ENCODE data around the gene PIK3IP1. TPM values are rescaled to one million over a fixed set of nuclear protein-coding genes. Genes with fewer than 3 reads are reported as not detected.
A peak's percentile ranks its signal among the peaks of the same experiment; 100 is the strongest.

The PIK3IP1 gene
- polyA plus RNA-seq, 4 donors = 3.1 to 16.4 (median 10.3) TPM

DNA sequence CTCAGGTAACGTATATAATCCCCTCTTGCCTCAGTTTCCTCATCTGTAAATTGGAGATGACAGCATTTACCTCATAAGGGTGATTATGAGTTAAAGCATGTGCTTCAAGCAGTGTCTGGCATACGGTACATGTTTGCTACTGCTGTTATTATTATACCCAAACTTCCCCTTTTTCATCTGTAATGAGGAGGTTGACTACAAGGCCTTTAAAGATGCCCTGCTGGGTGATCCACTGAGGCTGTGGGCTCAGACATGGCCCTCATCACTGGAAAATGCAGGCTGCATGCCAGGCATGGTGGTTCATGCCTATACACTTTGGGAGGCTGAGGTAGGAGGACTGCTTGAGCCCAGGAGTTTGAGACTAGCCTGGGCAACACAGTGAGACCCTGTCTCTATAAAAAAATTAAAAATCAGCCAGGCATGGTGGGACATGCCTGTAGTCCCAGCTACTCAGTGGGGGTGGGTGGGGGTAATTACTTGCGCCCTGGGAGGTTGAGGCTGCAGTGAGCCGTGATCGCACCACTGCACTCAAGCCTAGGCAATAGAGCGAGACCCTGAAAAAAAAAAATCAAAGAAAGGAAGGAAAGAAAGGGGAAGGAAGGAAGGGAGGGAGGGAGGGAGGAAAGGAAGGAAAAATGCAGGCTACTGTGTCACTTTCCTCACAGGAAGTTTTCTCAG, 4.3 kb downstream of the PIK3IP1 start:
- peaks cover 0 to 17% (median 6%) of the 10 kb centered on the region in 3 donors for H3K4me1 ChIP-seq (ENCODE audit: control insufficient read depth in 3 of 3, insufficient read depth in 2 of 3, low read depth in 1 of 3, low read length in 2 of 3)
- peak overlapping the region in 2 of 3 donors; percentile 27 to 100 for H3K27ac ChIP-seq (ENCODE audit: low read depth in 1 of 3, low read length in 2 of 3)

DNA sequence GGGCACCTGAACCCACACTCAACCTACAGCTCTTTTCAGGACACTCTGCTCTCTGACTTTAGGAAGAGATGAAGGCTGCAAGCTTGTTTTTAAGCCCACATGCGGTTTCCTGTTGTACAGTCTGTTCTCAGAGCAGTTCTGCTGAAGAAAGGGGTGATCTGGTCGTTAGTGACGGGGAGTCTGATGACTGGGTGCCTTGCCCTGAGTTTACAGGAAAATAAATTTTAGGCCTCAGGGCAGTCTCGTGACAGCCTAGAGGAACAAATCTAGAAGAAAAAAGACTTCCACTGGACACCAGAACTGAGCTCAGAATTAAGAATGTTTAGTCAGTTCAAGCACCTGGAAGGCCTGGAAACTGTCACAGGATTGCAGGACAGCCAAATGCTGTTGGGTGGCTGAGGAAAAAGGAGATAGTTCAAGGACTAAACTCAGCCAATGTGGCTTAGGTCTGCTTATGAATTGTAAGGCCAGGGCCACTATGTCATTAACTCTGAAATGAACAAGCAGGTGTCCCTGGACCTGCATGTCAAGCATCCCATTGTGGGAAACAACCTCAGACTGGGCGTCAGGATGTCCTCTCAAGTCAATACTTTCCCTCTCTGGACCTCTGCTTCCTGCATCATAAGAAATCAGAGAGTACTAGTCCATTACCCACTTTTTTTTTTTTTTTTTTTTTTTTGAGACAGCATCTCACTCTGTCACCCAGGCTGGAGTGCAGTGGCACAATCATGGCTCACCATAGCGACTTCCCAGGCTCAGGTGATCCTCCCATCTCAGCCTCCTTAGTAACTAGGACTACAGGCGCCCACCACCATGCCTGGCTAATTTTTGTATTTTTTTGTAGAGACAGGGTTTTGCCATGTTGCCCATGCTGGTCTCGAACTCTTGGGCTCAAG, 5.7 kb downstream of the PIK3IP1 start:
- H3K9me3 ChIP-seq (ENCODE audit: control insufficient read depth in 2 of 2, insufficient read depth in 1 of 2, low read depth in 1 of 2, low read length in 1 of 2) = no peaks in the 10 kb centered on the region
- peak overlapping the region in 2 of 3 donors; percentile 74 to 96 for H3K27ac ChIP-seq (ENCODE audit: low read depth in 1 of 3, low read length in 2 of 3)
- DNase-seq = peak in 1 of 2 donors; percentile 79
- no peaks in the 10 kb centered on the region for H3K27me3 ChIP-seq (ENCODE audit: control insufficient read depth in 3 of 3, insufficient read depth in 3 of 3, low read length in 3 of 3)
- peaks cover 0 to 17% (median 6%) of the 10 kb centered on the region in 3 donors for H3K4me1 ChIP-seq (ENCODE audit: control insufficient read depth in 3 of 3, insufficient read depth in 2 of 3, low read depth in 1 of 3, low read length in 2 of 3)
- no peak for FAIRE-seq
- H3K4me3 ChIP-seq (ENCODE audit: low read depth in 1 of 3, low read length in 3 of 3) = no peak overlapping the region
- WGBS, 3 donors = 64 to 77% (median 65%) methylated on average over 8 of the region's 8 CpGs
- H3K36me3 ChIP-seq (ENCODE audit: control insufficient read depth in 3 of 3, insufficient read depth in 2 of 3, low read depth in 1 of 3, low read length in 3 of 3) = peaks cover 0 to 62% (median 11%) of the 10 kb centered on the region in 3 donors

More for the DNA sequence above, 4.3 kb downstream of the PIK3IP1 start:
- 78 to 90% (median 85%) methylated on average over 6 of the region's 6 CpGs for whole genome bisulfite sequencing, 3 donors
- no peaks in the 10 kb centered on the region for H3K9me3 ChIP-seq (ENCODE audit: control insufficient read depth in 2 of 2, insufficient read depth in 1 of 2, low read depth in 1 of 2, low read length in 1 of 2)
- FAIRE-seq = no peak
- no peak for DNase-seq
- H3K36me3 ChIP-seq (ENCODE audit: control insufficient read depth in 3 of 3, insufficient read depth in 2 of 3, low read depth in 1 of 3, low read length in 3 of 3) = peaks cover 0 to 49% (median 4%) of the 10 kb centered on the region in 3 donors
- H3K27me3 ChIP-seq (ENCODE audit: control insufficient read depth in 3 of 3, insufficient read depth in 3 of 3, low read length in 3 of 3) = no peaks in the 10 kb centered on the region
- H3K4me3 ChIP-seq (ENCODE audit: low read depth in 1 of 3, low read length in 3 of 3) = no peak overlapping the region

DNA sequence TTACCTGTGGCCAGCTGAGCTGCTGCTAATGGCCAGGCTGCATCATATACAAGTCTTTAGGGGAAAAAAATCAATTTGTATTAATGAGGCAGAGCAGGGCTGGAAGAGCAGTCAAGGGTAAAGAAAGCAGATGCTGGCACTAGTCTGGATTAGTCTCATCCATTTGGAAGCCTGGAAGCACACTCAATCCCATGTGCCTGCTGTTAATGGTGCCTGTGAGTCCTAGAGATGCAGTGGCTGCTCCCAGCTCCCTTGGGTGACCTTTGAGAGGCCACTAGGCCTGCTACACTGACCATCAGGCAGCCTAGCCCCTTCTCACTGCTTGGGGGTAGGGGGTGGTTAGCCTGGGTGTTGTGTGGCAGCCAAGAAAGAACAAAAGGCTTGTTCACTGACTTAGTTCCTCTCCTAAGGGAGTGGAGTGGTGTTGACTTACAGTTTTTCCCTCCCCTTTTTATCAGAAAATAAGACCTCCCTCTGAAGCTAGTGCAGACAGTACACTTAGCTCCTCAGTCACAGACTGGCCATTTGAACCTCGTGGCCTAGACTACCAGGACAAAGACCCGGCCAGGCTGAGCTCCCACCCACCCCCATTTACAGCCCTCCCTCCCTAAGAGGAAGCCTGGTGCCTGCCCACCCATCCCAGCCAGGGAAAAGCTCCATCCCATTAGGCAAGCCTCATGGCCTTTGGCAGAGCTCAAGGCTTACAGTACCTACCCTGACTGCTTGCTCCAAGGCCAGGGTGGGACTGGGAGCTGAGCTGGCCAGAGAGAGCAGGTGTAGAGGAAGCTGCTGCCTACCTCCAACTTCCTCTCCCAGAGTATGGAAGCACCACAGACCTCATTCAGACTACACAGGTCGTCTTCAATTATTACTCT, 7.8 kb downstream of the PIK3IP1 start:
- Histone ChIP-seq H3K4me1 (ENCODE audit: control insufficient read depth in 3 of 3, insufficient read depth in 2 of 3, low read depth in 1 of 3, low read length in 2 of 3) (peaks cover 0 to 7% (median 5%) of the 10 kb centered on the region in 3 donors), H3K9me3 (ENCODE audit: control insufficient read depth in 2 of 2, insufficient read depth in 1 of 2, low read depth in 1 of 2, low read length in 1 of 2) (no peaks in the 10 kb centered on the region), H3K27me3 (ENCODE audit: control insufficient read depth in 3 of 3, insufficient read depth in 3 of 3, low read length in 3 of 3) (no peaks in the 10 kb centered on the region), H3K4me3 (ENCODE audit: low read depth in 1 of 3, low read length in 3 of 3) (no peak overlapping the region), H3K27ac (ENCODE audit: low read depth in 1 of 3, low read length in 2 of 3) (peak overlapping the region; percentile 51 to 88 (median 56)), H3K36me3 (ENCODE audit: control insufficient read depth in 3 of 3, insufficient read depth in 2 of 3, low read depth in 1 of 3, low read length in 3 of 3) (peaks cover 3 to 75% (median 11%) of the 10 kb centered on the region in 3 donors)
- FAIRE-seq (no peak), DNase-seq (no peak)
- WGBS, 3 donors = 5 to 23% (median 14%) methylated on average over 3 of the region's 3 CpGs

DNA sequence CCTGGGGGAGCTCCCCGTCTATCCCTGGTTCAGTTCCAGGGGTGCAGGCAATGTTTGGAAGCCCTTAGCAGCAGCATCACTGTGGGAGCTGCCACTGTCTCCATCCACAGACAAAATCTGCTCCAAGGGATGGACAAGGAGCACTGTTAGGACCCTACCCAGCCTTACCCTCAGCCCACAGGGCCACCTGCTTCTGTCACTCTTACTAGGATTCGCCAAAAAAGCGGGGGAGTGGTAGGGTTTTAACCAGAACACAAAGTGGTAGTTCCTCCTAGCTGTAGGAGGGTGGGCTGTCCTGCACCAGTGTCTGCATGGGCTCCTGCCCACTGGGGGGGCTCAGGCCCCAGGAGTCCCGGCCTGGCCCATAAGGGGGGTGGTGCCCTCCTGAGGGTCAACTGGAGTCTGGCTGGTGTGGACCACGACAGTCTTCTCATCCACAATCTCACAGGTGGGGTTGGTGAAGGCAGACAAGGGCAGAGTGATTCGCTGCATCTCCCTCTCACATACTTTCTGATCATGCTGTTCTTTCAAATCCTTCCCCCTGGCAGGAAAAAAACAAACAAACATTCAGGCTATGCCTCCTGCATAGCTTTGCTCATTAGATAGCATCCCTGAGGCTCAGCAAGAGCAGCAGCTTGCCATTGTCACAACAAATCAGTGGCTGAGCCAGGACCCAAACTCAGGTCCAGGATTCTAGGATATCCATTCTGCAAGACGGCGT, 9.4 kb downstream of the PIK3IP1 start:
- no peak for DNase-seq
- peaks cover 3 to 75% (median 11%) of the 10 kb centered on the region in 3 donors for H3K36me3 ChIP-seq (ENCODE audit: control insufficient read depth in 3 of 3, insufficient read depth in 2 of 3, low read depth in 1 of 3, low read length in 3 of 3)
- H3K9me3 ChIP-seq (ENCODE audit: control insufficient read depth in 2 of 2, insufficient read depth in 1 of 2, low read depth in 1 of 2, low read length in 1 of 2) = no peaks in the 10 kb centered on the region
- peak overlapping the region in 1 of 3 donors; percentile 40 for H3K27ac ChIP-seq (ENCODE audit: low read depth in 1 of 3, low read length in 2 of 3)
- H3K4me3 ChIP-seq (ENCODE audit: low read depth in 1 of 3, low read length in 3 of 3) = no peak overlapping the region
- WGBS, 3 donors = 76 to 80% (median 78%) methylated on average over 7 to 8 of the region's 8 CpGs
- no peaks in the 10 kb centered on the region for H3K27me3 ChIP-seq (ENCODE audit: control insufficient read depth in 3 of 3, insufficient read depth in 3 of 3, low read length in 3 of 3)
- no peak for FAIRE-seq
- H3K4me1 ChIP-seq (ENCODE audit: control insufficient read depth in 3 of 3, insufficient read depth in 2 of 3, low read depth in 1 of 3, low read length in 2 of 3) = peaks cover 0 to 3% (median 2%) of the 10 kb centered on the region in 3 donors

DNA sequence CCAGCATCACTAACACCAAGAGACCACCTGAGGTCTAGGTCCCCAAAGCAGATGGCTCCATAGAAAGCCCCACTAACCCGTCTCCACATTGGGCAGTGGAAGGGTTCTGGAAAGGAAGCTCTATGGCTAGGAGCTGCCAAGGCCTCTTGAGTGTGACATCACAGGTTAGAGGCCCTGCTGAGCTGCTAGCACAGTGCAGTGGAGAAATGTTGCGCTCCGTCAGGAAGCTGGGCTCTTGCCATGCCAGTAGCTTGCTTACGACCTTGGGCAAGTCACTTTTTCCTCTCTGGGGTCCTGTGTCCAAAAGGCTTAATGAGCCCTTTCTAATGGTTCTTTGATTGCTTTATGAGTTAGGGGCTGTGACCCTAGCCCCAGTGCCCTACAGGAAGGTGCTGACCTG, 10.6 kb downstream of the PIK3IP1 start:
- Histone ChIP-seq H3K36me3 (ENCODE audit: control insufficient read depth in 3 of 3, insufficient read depth in 2 of 3, low read depth in 1 of 3, low read length in 3 of 3) (peaks cover 3 to 78% (median 11%) of the 10 kb centered on the region in 3 donors), H3K27ac (ENCODE audit: low read depth in 1 of 3, low read length in 2 of 3) (no peak overlapping the region), H3K4me1 (ENCODE audit: control insufficient read depth in 3 of 3, insufficient read depth in 2 of 3, low read depth in 1 of 3, low read length in 2 of 3) (peaks cover 0 to 3% (median 2%) of the 10 kb centered on the region in 3 donors), H3K4me3 (ENCODE audit: low read depth in 1 of 3, low read length in 3 of 3) (no peak overlapping the region), H3K9me3 (ENCODE audit: control insufficient read depth in 2 of 2, insufficient read depth in 1 of 2, low read depth in 1 of 2, low read length in 1 of 2) (no peaks in the 10 kb centered on the region), H3K27me3 (ENCODE audit: control insufficient read depth in 3 of 3, insufficient read depth in 3 of 3, low read length in 3 of 3) (no peaks in the 10 kb centered on the region)
- FAIRE-seq (no peak), DNase-seq (no peak)
- 61 to 71% (median 68%) methylated on average over 4 of the region's 4 CpGs for WGBS, 3 donors

DNA sequence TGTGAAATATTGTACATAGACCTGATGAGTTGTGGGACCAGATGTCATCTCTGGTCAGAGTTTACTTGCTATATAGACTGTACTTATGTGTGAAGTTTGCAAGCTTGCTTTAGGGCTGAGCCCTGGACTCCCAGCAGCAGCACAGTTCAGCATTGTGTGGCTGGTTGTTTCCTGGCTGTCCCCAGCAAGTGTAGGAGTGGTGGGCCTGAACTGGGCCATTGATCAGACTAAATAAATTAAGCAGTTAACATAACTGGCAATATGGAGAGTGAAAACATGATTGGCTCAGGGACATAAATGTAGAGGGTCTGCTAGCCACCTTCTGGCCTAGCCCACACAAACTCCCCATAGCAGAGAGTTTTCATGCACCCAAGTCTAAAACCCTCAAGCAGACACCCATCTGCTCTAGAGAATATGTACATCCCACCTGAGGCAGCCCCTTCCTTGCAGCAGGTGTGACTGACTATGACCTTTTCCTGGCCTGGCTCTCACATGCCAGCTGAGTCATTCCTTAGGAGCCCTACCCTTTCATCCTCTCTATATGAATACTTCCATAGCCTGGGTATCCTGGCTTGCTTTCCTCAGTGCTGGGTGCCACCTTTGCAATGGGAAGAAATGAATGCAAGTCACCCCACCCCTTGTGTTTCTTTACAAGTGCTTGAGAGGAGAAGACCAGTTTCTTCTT, 12.3 kb downstream of the PIK3IP1 start:
- DNase-seq = no peak
- no peak for FAIRE-seq
- Histone ChIP-seq H3K27ac (ENCODE audit: low read depth in 1 of 3, low read length in 2 of 3) (peak overlapping the region in 1 of 3 donors; percentile 65), H3K27me3 (ENCODE audit: control insufficient read depth in 3 of 3, insufficient read depth in 3 of 3, low read length in 3 of 3) (no peaks in the 10 kb centered on the region), H3K4me1 (ENCODE audit: control insufficient read depth in 3 of 3, insufficient read depth in 2 of 3, low read depth in 1 of 3, low read length in 2 of 3) (peaks cover 0 to 7% (median 0%) of the 10 kb centered on the region in 3 donors), H3K9me3 (ENCODE audit: control insufficient read depth in 2 of 2, insufficient read depth in 1 of 2, low read depth in 1 of 2, low read length in 1 of 2) (no peaks in the 10 kb centered on the region), H3K4me3 (ENCODE audit: low read depth in 1 of 3, low read length in 3 of 3) (no peak overlapping the region), H3K36me3 (ENCODE audit: control insufficient read depth in 3 of 3, insufficient read depth in 2 of 3, low read depth in 1 of 3, low read length in 3 of 3) (peaks cover 6 to 78% (median 13%) of the 10 kb centered on the region in 3 donors)

DNA sequence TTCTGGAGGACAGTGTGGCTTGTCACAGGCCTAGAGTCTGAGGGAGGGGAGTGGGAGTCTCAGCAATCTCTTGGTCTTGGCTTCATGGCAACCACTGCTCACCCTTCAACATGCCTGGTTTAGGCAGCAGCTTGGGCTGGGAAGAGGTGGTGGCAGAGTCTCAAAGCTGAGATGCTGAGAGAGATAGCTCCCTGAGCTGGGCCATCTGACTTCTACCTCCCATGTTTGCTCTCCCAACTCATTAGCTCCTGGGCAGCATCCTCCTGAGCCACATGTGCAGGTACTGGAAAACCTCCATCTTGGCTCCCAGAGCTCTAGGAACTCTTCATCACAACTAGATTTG, 13.0 kb downstream of the PIK3IP1 start:
- H3K36me3 ChIP-seq (ENCODE audit: control insufficient read depth in 3 of 3, insufficient read depth in 2 of 3, low read depth in 1 of 3, low read length in 3 of 3) = peaks cover 8 to 77% (median 13%) of the 10 kb centered on the region in 3 donors
- DNase-seq = no peak

More for the DNA sequence above, 13.0 kb downstream of the PIK3IP1 start:
- Histone ChIP-seq H3K9me3 (ENCODE audit: control insufficient read depth in 2 of 2, insufficient read depth in 1 of 2, low read depth in 1 of 2, low read length in 1 of 2) (no peaks in the 10 kb centered on the region), H3K27me3 (ENCODE audit: control insufficient read depth in 3 of 3, insufficient read depth in 3 of 3, low read length in 3 of 3) (no peaks in the 10 kb centered on the region), H3K4me1 (ENCODE audit: control insufficient read depth in 3 of 3, insufficient read depth in 2 of 3, low read depth in 1 of 3, low read length in 2 of 3) (peaks cover 0 to 9% (median 0%) of the 10 kb centered on the region in 3 donors), H3K4me3 (ENCODE audit: low read depth in 1 of 3, low read length in 3 of 3) (no peak overlapping the region), H3K27ac (ENCODE audit: low read depth in 1 of 3, low read length in 2 of 3) (peak overlapping the region in 2 of 3 donors; percentile 12 to 79)
- FAIRE-seq = no peak
